Measurements from ENCODE around the gene ZNF518A.

Gene ZNF518A

DNA sequence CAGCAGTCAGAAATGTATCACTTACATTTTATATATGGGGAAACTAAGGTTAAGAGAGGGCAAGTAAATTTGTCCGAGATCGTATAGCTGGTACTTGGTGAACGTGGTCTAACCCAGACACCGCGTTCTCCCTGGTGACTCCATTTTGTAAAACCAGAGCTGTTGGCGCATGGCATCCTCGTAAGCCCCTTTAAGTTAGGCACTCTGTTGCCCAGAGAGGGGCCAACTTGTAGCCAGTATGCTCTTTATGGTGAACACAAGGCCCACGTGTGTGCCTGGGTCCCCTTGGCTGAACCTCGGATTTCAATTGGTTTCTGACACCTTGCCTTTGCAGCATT, 39.7 kb upstream of the ZNF518A start (continued):
- TF ChIP-seq ZNF112 (tag by site-specific recombination; IDR thresholded peaks at IDR 0.05) (no peak), OSR2 (tag by site-specific recombination; IDR thresholded peaks at IDR 0.05) (no peak), ZNF223 (tag by site-specific recombination; IDR thresholded peaks at IDR 0.05) (peak; percentile 85), SALL2 (tag by site-specific recombination; IDR thresholded peaks at IDR 0.05; ENCODE audit: borderline replicate concordance) (no peak), ZNF266 (tag by site-specific recombination; IDR thresholded peaks at IDR 0.05; ENCODE audit: low read depth) (0 out of 2 replicates have a peak, but pooled peaks have one; percentile 1), GLI2 (tag by site-specific recombination; IDR thresholded peaks at IDR 0.05; ENCODE audit: borderline replicate concordance, low read depth) (no peak), ZNF510 (tag by site-specific recombination; IDR thresholded peaks at IDR 0.05; ENCODE audit: insufficient replicate concordance) (no peak), ZNF157 (tag by site-specific recombination; IDR thresholded peaks at IDR 0.05) (no peak), ZNF791 (tag by site-specific recombination; IDR thresholded peaks at IDR 0.05) (no peak), ZNF544 (tag by site-specific recombination; IDR thresholded peaks at IDR 0.05) (no peak), ZNF148 (tag by site-specific recombination; IDR thresholded peaks at IDR 0.05; ENCODE audit: borderline replicate concordance) (no peak)
- TF ChIP-seq, protein P1, sequence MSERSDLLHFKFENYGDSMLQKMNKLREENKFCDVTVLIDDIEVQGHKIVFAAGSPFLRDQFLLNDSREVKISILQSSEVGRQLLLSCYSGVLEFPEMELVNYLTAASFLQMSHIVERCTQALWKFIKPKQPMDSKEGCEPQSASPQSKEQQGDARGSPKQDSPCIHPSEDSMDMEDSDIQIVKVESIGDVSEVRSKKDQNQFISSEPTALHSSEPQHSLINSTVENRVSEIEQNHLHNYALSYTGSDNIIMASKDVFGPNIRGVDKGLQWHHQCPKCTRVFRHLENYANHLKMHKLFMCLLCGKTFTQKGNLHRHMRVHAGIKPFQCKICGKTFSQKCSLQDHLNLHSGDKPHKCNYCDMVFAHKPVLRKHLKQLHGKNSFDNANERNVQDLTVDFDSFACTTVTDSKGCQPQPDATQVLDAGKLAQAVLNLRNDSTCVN (tag by site-specific recombination; optimal IDR thresholded peaks at IDR 0.05): no peak

DNA sequence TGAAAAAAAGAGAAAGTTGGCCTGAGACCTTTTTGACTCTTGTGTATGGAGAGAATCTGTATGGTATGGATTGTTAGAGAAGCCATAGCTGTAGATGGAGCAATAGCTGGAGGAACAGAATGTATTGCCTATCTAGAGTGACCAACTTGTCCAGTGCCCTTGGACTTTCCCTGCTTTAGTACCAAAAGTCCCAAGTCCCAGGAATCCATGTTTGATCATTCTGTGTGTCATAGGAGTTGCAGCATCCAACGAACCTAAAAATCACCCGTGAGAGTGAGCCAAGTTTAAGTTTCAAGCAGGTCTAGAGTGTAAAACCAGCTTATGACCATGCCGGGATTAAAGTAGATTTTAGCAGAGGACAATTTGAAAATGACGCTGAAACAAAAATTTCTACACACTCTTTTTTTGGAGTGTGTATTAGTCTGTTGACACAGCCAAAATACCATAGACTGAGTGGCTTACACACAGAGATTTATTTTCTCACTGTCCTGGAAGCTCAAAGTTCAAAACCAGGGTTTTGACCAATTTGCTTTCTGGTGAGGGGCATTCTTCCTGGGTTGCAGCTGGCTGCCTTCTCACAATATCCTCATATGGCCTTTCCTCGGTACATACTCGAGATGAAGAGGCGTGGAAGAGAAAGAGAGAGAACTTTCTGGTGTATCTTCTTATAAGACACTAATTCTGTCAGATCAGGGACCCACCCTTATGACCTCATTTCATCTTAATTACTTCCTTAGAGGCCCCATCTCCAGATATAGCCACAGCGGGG, 36.9 kb upstream of the ZNF518A start:
- POLR2A ChIA-PET: interaction anchor here (1.5 kb wide), 1 partner anchor 37 kb away, joined by 4 read pairs; the partner anchor contains the start of gene ZNF518A
- H3K4me1 ChIP-seq (ENCODE audit: control insufficient read depth, insufficient read depth, low read length): no peaks in the 10 kb centered on the region
- CTCF ChIA-PET: no interaction called here
- TF ChIP-seq, protein P2, sequence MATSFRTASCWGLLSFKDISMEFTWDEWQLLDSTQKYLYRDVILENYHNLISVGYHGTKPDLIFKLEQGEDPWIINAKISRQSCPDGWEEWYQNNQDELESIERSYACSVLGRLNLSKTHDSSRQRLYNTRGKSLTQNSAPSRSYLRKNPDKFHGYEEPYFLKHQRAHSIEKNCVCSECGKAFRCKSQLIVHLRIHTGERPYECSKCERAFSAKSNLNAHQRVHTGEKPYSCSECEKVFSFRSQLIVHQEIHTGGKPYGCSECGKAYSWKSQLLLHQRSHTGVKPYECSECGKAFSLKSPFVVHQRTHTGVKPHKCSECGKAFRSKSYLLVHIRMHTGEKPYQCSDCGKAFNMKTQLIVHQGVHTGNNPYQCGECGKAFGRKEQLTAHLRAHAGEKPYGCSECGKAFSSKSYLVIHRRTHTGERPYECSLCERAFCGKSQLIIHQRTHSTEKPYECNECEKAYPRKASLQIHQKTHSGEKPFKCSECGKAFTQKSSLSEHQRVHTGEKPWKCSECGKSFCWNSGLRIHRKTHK (tag by site-specific recombination; IDR thresholded peaks at IDR 0.05): no peak
- TF ChIP-seq MZF1 (tag by site-specific recombination; IDR thresholded peaks at IDR 0.05; ENCODE audit: borderline replicate concordance) (no peak), ZNF660 (tag by site-specific recombination; IDR thresholded peaks at IDR 0.05) (no peak), ZBTB21 (tag by site-specific recombination; IDR thresholded peaks at IDR 0.05) (no peak), PRDM10 (tag by site-specific recombination; IDR thresholded peaks at IDR 0.05) (no peak), GLIS2 (tag by site-specific recombination; IDR thresholded peaks at IDR 0.05) (no peak), ZNF514 (tag by site-specific recombination; IDR thresholded peaks at IDR 0.05) (no peak), ZNF580 (tag by site-specific recombination; IDR thresholded peaks at IDR 0.05) (no peak), ZNF521 (tag by site-specific recombination; IDR thresholded peaks at IDR 0.05) (no peak), ZNF768 (tag by site-specific recombination; IDR thresholded peaks at IDR 0.05) (no peak), ZNF473 (tag by site-specific recombination; IDR thresholded peaks at IDR 0.05) (no peak), ZNF169 (tag by site-specific recombination; IDR thresholded peaks at IDR 0.05) (no peak), ZNF239 (tag by site-specific recombination; IDR thresholded peaks at IDR 0.05) (no peak)
- H3K9me3 ChIP-seq (ENCODE audit: control insufficient read depth, insufficient read depth, low read depth, low read length): no peaks in the 10 kb centered on the region
- no peak overlapping the region for H3K4me3 ChIP-seq (ENCODE audit: low read depth, low read length)
- no peak overlapping the region for H3K27ac ChIP-seq (ENCODE audit: extremely low read depth, low read depth, low read length)
- no peaks in the 10 kb centered on the region for H3K36me3 ChIP-seq (ENCODE audit: control insufficient read depth in 2 of 2, insufficient read depth in 1 of 2, low read length in 2 of 2)

Measured in HEK293 (cell line).